Fibroblast of gingiva (primary cell): ENCODE data around the gene UNC119.

ENCODE experiments used
- DNase-seq: peaks from one replicate; pipeline ENCODE4 v3.0.0-alpha.2; 2011; ENCODE audit warnings: low read depth

UNC119 gene

GRCh38 chr17:28544402-28545140 is 7.9 kb downstream of the UNC119 start:
- no peak for DNase-seq

- no peak for DNase-seq
These were observed 11.0 kb downstream of the UNC119 start for GRCh38 chr17:28541439-28541838.

GRCh38 chr17:28540231-28540630 is 12.2 kb downstream of the UNC119 start:
- DNase-seq, result no peak

GRCh38 chr17:28538296-28538895 is 14.0 kb downstream of the UNC119 start:
- DNase-seq, result no peak

GRCh38 chr17:28537219-28537610 is 15.2 kb downstream of the UNC119 start:
- DNase-seq, result no peak

GRCh38 chr17:28536532-28537218 is 15.7 kb downstream of the UNC119 start:
- no peak for DNase-seq

GRCh38 chr17:28534740-28535375 is 17.6 kb downstream of the UNC119 start:
- no peak for DNase-seq

GRCh38 chr17:28533091-28533807 is 19.2 kb downstream of the UNC119 start:
- no peak for DNase-seq

- no peak for DNase-seq
These were observed 20.1 kb downstream of the UNC119 start for GRCh38 chr17:28532050-28532960.

GRCh38 chr17:28530926-28531325 is 21.5 kb downstream of the UNC119 start:
- DNase-seq, result no peak

GRCh38 chr17:28530250-28530649 is 22.2 kb downstream of the UNC119 start:
- DNase-seq, result no peak

- no peak for DNase-seq
These were observed 23.4 kb downstream of the UNC119 start for GRCh38 chr17:28529013-28529400.

GRCh38 chr17:28528327-28529012 is 24.0 kb downstream of the UNC119 start:
- DNase-seq, result no peak

- no peak for DNase-seq
These were observed 24.6 kb downstream of the UNC119 start for GRCh38 chr17:28527859-28528258.

GRCh38 chr17:28527181-28527681 is 25.2 kb downstream of the UNC119 start:
- no peak for DNase-seq

- no peak for DNase-seq
These were observed 26.0 kb downstream of the UNC119 start for GRCh38 chr17:28526381-28526780.

GRCh38 chr17:28524476-28525424 is 27.7 kb downstream of the UNC119 start:
- peak; percentile 20 for DNase-seq

- no peak for DNase-seq
These were observed 28.5 kb downstream of the UNC119 start for GRCh38 chr17:28523876-28524275.

- DNase-seq, result no peak
These were observed 29.2 kb downstream of the UNC119 start for GRCh38 chr17:28523186-28523585.
